H9 (cell line): ENCODE measurements around the gene CMYA5. TPM values are rescaled to one million over a fixed set of nuclear protein-coding genes. Genes with fewer than 3 reads are reported as not detected.

Experiments used
- DNase-seq: peaks from one replicate; pipeline ENCODE4 v3.0.0-alpha.2; 2017
- H2AFZ ChIP-seq: one replicate; pipeline ENCODE4 v1.6.1; 2013; ENCODE audit warnings: mild to moderate bottlenecking, low read length, control low read depth, moderate library complexity
- H2AK5ac ChIP-seq: 2 replicates; pipeline ENCODE4 v1.6.1; 2013; ENCODE audit warnings: low read length, control low read depth, mixed read lengths; ENCODE audit not compliant: insufficient read length
- H2BK120ac ChIP-seq: one replicate; pipeline ENCODE4 v1.6.1; 2013; ENCODE audit warnings: low read depth, mild to moderate bottlenecking, low read length, control low read depth, inconsistent platforms; ENCODE audit not compliant: poor library complexity, severe bottlenecking
- H2BK12ac ChIP-seq: 2 replicates; pipeline ENCODE4 v1.6.1; 2013; ENCODE audit warnings: low read length, control low read depth, mixed read lengths, low read depth; ENCODE audit not compliant: insufficient read length
- H2BK15ac ChIP-seq: 2 replicates; pipeline ENCODE4 v1.6.1; 2013; ENCODE audit warnings: low read depth, low read length, control low read depth
- H2BK20ac ChIP-seq: one replicate; pipeline ENCODE4 v1.6.1; 2013; ENCODE audit warnings: low read depth, mild to moderate bottlenecking, low read length, control low read depth, inconsistent platforms; ENCODE audit not compliant: poor library complexity, severe bottlenecking
- H2BK5ac ChIP-seq: 2 replicates; pipeline ENCODE4 v1.6.1; 2013; ENCODE audit warnings: low read length, control low read depth, mixed read lengths; ENCODE audit not compliant: insufficient read length
- H3K14ac ChIP-seq: 2 replicates; pipeline ENCODE4 v1.6.1; 2013; ENCODE audit warnings: low read length, control low read depth; ENCODE audit not compliant: insufficient read depth
- H3K18ac ChIP-seq: 2 replicates; pipeline ENCODE4 v1.6.1; 2013; ENCODE audit warnings: low read depth, mild to moderate bottlenecking, mixed read lengths, low read length, control low read depth; ENCODE audit not compliant: insufficient read length
- H3K23ac ChIP-seq: 2 replicates; pipeline ENCODE4 v1.6.1; 2013; ENCODE audit warnings: low read length, control low read depth, mixed read lengths, low read depth; ENCODE audit not compliant: insufficient read length
- H3K23me2 ChIP-seq: 2 replicates; pipeline ENCODE4 v1.6.1; 2013; ENCODE audit warnings: low read depth, mild to moderate bottlenecking, mixed read lengths, low read length, control low read depth; ENCODE audit not compliant: insufficient read length, poor library complexity, severe bottlenecking
- H3K27ac ChIP-seq: 2 replicates; pipeline ENCODE4 v1.5.1; 2013; ENCODE audit warnings: low read length, control low read depth, mixed read lengths, low read depth; ENCODE audit not compliant: insufficient read length
- H3K27me3 ChIP-seq: 2 replicates; pipeline ENCODE4 v1.6.1; 2013; ENCODE audit warnings: low read length, control low read depth, inconsistent platforms; ENCODE audit not compliant: insufficient read depth
- H3K4ac ChIP-seq: 2 replicates; pipeline ENCODE4 v1.6.1; 2013; ENCODE audit warnings: low read depth, mild to moderate bottlenecking, control low read depth, inconsistent platforms, low read length, moderate library complexity
- H3K4me1 ChIP-seq: 2 replicates; pipeline ENCODE4 v1.6.1; 2013; ENCODE audit warnings: low read length, control low read depth, inconsistent platforms; ENCODE audit not compliant: insufficient read depth
- H3K4me2 ChIP-seq: 2 replicates; pipeline ENCODE4 v1.6.1; 2013; ENCODE audit warnings: low read length, control low read depth, mixed read lengths; ENCODE audit not compliant: insufficient read length, insufficient read depth
- H3K56ac ChIP-seq: 2 replicates; pipeline ENCODE4 v1.6.1; 2013; ENCODE audit warnings: low read depth, mild to moderate bottlenecking, mixed read lengths, low read length, control low read depth; ENCODE audit not compliant: insufficient read length
- H3K79me1 ChIP-seq: 2 replicates; pipeline ENCODE4 v1.6.1; 2013; ENCODE audit warnings: low read depth, mild to moderate bottlenecking, moderate library complexity, low read length, control low read depth, inconsistent platforms; ENCODE audit not compliant: insufficient read depth, poor library complexity, severe bottlenecking
- H3K79me2 ChIP-seq: 2 replicates; pipeline ENCODE4 v1.6.1; 2013; ENCODE audit warnings: low read length, control low read depth, inconsistent platforms; ENCODE audit not compliant: insufficient read depth
- H3K9ac ChIP-seq: 2 replicates; pipeline ENCODE4 v1.6.1; 2013; ENCODE audit warnings: low read length, control low read depth, mixed read lengths; ENCODE audit not compliant: insufficient read length; ENCODE audit errors: extremely low read depth
- H3K9me3 ChIP-seq: one replicate; pipeline ENCODE4 v1.6.1; 2013; ENCODE audit warnings: low read depth, low read length, inconsistent platforms; ENCODE audit not compliant: control insufficient read depth
- H3T11ph ChIP-seq: one replicate; pipeline ENCODE4 v1.6.1; 2013; ENCODE audit warnings: mild to moderate bottlenecking, low read length, control low read depth, inconsistent platforms
- H4K20me1 ChIP-seq: one replicate; pipeline ENCODE4 v1.6.1; 2013; ENCODE audit not compliant: control insufficient read depth, insufficient read length, insufficient read depth
- H4K5ac ChIP-seq: 2 replicates; pipeline ENCODE4 v1.6.1; 2013; ENCODE audit warnings: low read depth, mild to moderate bottlenecking, mixed read lengths, low read length, control low read depth; ENCODE audit not compliant: insufficient read length
- H4K8ac ChIP-seq: replicated peaks from 2 replicates; pipeline ENCODE4 v1.6.1; 2013; ENCODE audit warnings: low read length, control low read depth, mixed read lengths, low read depth; ENCODE audit not compliant: insufficient read length
- H4K91ac ChIP-seq: 2 replicates; pipeline ENCODE4 v1.6.1; 2013; ENCODE audit warnings: low read depth, mild to moderate bottlenecking, moderate library complexity, mixed read lengths, low read length, control low read depth; ENCODE audit not compliant: insufficient read length
- H3K27ac Mint-ChIP-seq, 3 experiments: 2 replicates in 2 of 3; 3 replicates in 1 of 3; pipeline ENCODE4 v1.8.0; 2020 to 2021; ENCODE audit warnings: mixed read lengths in 3 of 3, mild to moderate bottlenecking in 1 of 3, moderate library complexity in 1 of 3
- H3K27me3 Mint-ChIP-seq: 2 replicates; pipeline ENCODE4 v1.8.0; 2021; ENCODE audit warnings: low read depth, mild to moderate bottlenecking, moderate library complexity, mixed read lengths
- H3K36me3 Mint-ChIP-seq, 3 experiments: 2 replicates in 2 of 3; 3 replicates in 1 of 3; pipeline ENCODE4 v1.8.0; 2020 to 2021; ENCODE audit warnings: low read depth in 3 of 3, mixed read lengths in 3 of 3; ENCODE audit not compliant: insufficient read depth in 1 of 3
- H3K4me1 Mint-ChIP-seq, 2 experiments: 2 replicates each; pipeline ENCODE4 v1.8.0; 2020; ENCODE audit warnings: mixed read lengths in 2 of 2
- H3K4me3 Mint-ChIP-seq, 2 experiments: 2 replicates in 1 of 2; 3 replicates in 1 of 2; pipeline ENCODE4 v1.8.0; 2020 to 2021; ENCODE audit warnings: mild to moderate bottlenecking in 2 of 2, mixed read lengths in 2 of 2, moderate library complexity in 1 of 2
- H3K9me3 Mint-ChIP-seq, 2 experiments: 2 replicates in 1 of 2; 3 replicates in 1 of 2; pipeline ENCODE4 v1.8.0; 2020; ENCODE audit warnings: mild to moderate bottlenecking in 2 of 2, mixed read lengths in 2 of 2, moderate library complexity in 1 of 2
- CTCF ChIP-seq: fragments of 200-600 bp; sonication (generic); conservative IDR thresholded peaks from 3 replicates; pipeline ENCODE4 v1.8.0; 2021; ENCODE audit warnings: antibody characterized with exemption, mild to moderate bottlenecking
- WGBS: extraction: QIAGEN DNeasy Blood & Tissue Kit; methylation state at CpG from one replicate; pipeline ENCODE4 v1.1.7; 2013; ENCODE audit warnings: missing lambda C conversion rate, low lambda C conversion rate, mixed read lengths; ENCODE audit not compliant: insufficient read length; ENCODE audit errors: extremely low coverage; 5-methylcytosine and 5-hydroxymethylcytosine counted together
- total RNA-seq: library from RNA; stranded (reverse); gene quantifications from 2 replicates; pipeline ENCODE4 v1.2.1, GENCODE V29; 2021

Gene CMYA5
- total RNA-seq, 1 experiment from 2014 or later = 1.8 TPM

DNA sequence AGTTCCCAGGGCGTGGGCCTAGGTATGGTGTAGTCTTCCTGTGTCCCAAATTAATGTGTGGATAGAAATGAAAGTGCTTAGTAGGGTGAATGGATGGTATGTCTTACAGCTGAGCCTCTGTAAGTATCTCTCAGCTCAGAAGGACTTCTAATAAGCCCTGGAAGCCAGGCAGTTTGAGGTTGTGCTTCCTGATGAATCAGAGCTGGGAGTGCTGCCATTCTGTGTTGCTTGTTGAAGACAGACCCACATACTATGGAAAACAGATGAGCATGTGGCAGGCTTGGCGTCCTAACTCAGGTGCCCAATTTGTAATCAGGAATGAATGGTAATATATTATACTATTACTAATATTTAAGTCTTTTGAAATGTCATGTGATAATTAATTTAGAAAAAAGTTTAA lies 69.8 kb downstream of the CMYA5 start:
- Histone ChIP-seq H3K23ac (no peak overlapping the region), H3K4me2 (no peak overlapping the region), H2AK5ac (no peak overlapping the region), H2BK120ac (no peak overlapping the region), H2BK5ac (no peak overlapping the region), H2BK12ac (no peak overlapping the region), H3K4ac (no peak overlapping the region), H4K20me1 (no peaks in the 10 kb centered on the region), H4K91ac (no peak overlapping the region), H3K56ac (no peak overlapping the region), H3K9me3 (no peaks in the 10 kb centered on the region), H3K27me3 (no peaks in the 10 kb centered on the region), H3K79me2 (no peaks in the 10 kb centered on the region), H4K8ac (no peak overlapping the region), H3K4me1 (no peaks in the 10 kb centered on the region), H3K14ac (no peak overlapping the region), H2BK20ac (no peak overlapping the region), H3K23me2 (no peaks in the 10 kb centered on the region), H3K27ac (no peak overlapping the region), H4K5ac (no peak overlapping the region), H3K18ac (no peak overlapping the region), H2BK15ac (no peak overlapping the region), H3T11ph (no peak overlapping the region), H2AFZ (no peak overlapping the region), H3K79me1 (no peaks in the 10 kb centered on the region), H3K9ac (no peak overlapping the region)
- no peaks in the 10 kb centered on the region for H3K9me3 Mint-ChIP-seq
- no peaks in the 10 kb centered on the region for H3K4me1 Mint-ChIP-seq
- TF ChIP-seq CTCF = no peak
- no peak overlapping the region for H3K4me3 Mint-ChIP-seq
- H3K36me3 Mint-ChIP-seq = no peaks in the 10 kb centered on the region
- no peaks in the 10 kb centered on the region for H3K27me3 Mint-ChIP-seq
- no peak overlapping the region for H3K27ac Mint-ChIP-seq
- WGBS = no CpG with 5 or more reads among the region's 2 CpGs
- DNase-seq = no peak
